ENCODE results near the gene DMXL1.

GRCh38 chr5:119220576-119221197, 149.8 kb downstream of the DMXL1 start:
- no peak for TF ChIP-seq POLR2A (IDR thresholded peaks at IDR 0.05; ENCODE audit: low read length)
- no peak for TF ChIP-seq GATA1 (IDR thresholded peaks at IDR 0.05; ENCODE audit: low read depth, low read length)

Measured in erythroblast (primary cell).